IMR-90 (cell line): ENCODE results near the gene TRNAU1AP. TPM values are rescaled to one million over a fixed set of nuclear protein-coding genes. Genes with fewer than 3 reads are reported as not detected.

Source experiments
- ATAC-seq: fragments of 200-7000 bp; cut with Tn5 transposase; 2 replicates; pipeline ENCODE4 v1.9.1; 2020; ENCODE audit warnings: low read depth, mild to moderate bottlenecking, moderate library complexity
- BruUV-seq: library from RNA; stranded (reverse); fragments of 400-500 nt; replicated peaks from 2 replicates; lab custom pipeline; 2021; lab: Mats Ljungman, UMichigan
- CTCF ChIA-PET: fragments of 300-600 bp; formaldehyde crosslinking; extraction: SDS; loops from one replicate; lab custom pipeline; 2021; ENCODE audit warnings: antibody characterized with exemption; lab: Yijun Ruan, JAX
- POLR2A ChIA-PET: fragments of 300-600 bp; sonication (Branson Sonifier 250); formaldehyde crosslinking; loops from one replicate; lab custom pipeline; 2022; ENCODE audit warnings: antibody characterized with exemption; ENCODE audit not compliant: unreplicated experiment; lab: Charles Lee
- DNase-seq: peaks from one replicate; pipeline ENCODE4 v3.0.0; 2013
- H2AFZ ChIP-seq: replicated peaks from 2 replicates; pipeline ENCODE3; 2013; ENCODE audit warnings: low read length, mild to moderate bottlenecking; ENCODE audit not compliant: poor library complexity
- H2AK5ac ChIP-seq: 2 replicates; pipeline ENCODE4 v1.6.1; 2013; ENCODE audit warnings: low read depth, low read length, inconsistent platforms
- H2AK9ac ChIP-seq: replicated peaks from 2 replicates; pipeline ENCODE3; 2013; ENCODE audit warnings: mild to moderate bottlenecking, low read depth, low read length, moderate library complexity; ENCODE audit not compliant: poor library complexity
- H2BK120ac ChIP-seq: 2 replicates; pipeline ENCODE4 v1.6.1; 2013; ENCODE audit warnings: low read depth, low read length, inconsistent platforms
- H2BK15ac ChIP-seq: 3 replicates; pipeline ENCODE4 v1.6.1; 2013; ENCODE audit warnings: low read depth, low read length, inconsistent platforms
- H2BK20ac ChIP-seq: 2 replicates; pipeline ENCODE4 v1.6.1; 2013; ENCODE audit warnings: low read depth, mild to moderate bottlenecking, inconsistent platforms, low read length, moderate library complexity
- H2BK5ac ChIP-seq: 2 replicates; pipeline ENCODE4 v1.6.1; 2013; ENCODE audit warnings: mild to moderate bottlenecking, low read depth, low read length, inconsistent platforms; ENCODE audit not compliant: poor library complexity, severe bottlenecking
- H3K14ac ChIP-seq: replicated peaks from 2 replicates; pipeline ENCODE4 v1.6.1; 2013; ENCODE audit warnings: low read depth, low read length, inconsistent platforms
- H3K18ac ChIP-seq: 2 replicates; pipeline ENCODE4 v1.6.1; 2013; ENCODE audit warnings: low read depth, low read length, control low read depth
- H3K23ac ChIP-seq: 2 replicates; pipeline ENCODE4 v1.6.1; 2013; ENCODE audit warnings: low read depth, low read length, inconsistent platforms
- H3K27ac ChIP-seq: 2 replicates; pipeline ENCODE4 v1.5.1; 2013; ENCODE audit warnings: mild to moderate bottlenecking, control low read depth, low read length; ENCODE audit not compliant: insufficient read depth
- H3K27me3 ChIP-seq: 2 replicates; pipeline ENCODE4 v1.6.1; 2013; ENCODE audit warnings: low read length; ENCODE audit not compliant: control insufficient read depth, insufficient read depth
- H3K36me3 ChIP-seq: 2 replicates; pipeline ENCODE4 v1.6.1; 2013; ENCODE audit warnings: low read length, mixed read lengths; ENCODE audit not compliant: control insufficient read depth, insufficient read depth
- H3K4ac ChIP-seq: 2 replicates; pipeline ENCODE4 v1.6.1; 2013; ENCODE audit warnings: low read depth, low read length, inconsistent platforms
- H3K4me1 ChIP-seq: 2 replicates; pipeline ENCODE4 v1.6.1; 2013; ENCODE audit warnings: low read length, mixed read lengths; ENCODE audit not compliant: control insufficient read depth, insufficient read depth
- H3K4me2 ChIP-seq: 2 replicates; pipeline ENCODE4 v1.6.1; 2013; ENCODE audit warnings: low read depth, mild to moderate bottlenecking, control low read depth, low read length, moderate library complexity
- H3K4me3 ChIP-seq: 2 replicates; pipeline ENCODE4 v1.5.1; 2013; ENCODE audit warnings: low read depth, mild to moderate bottlenecking, control low read depth, low read length, moderate library complexity; ENCODE audit not compliant: insufficient read depth
- H3K56ac ChIP-seq: 2 replicates; pipeline ENCODE4 v1.6.1; 2013; ENCODE audit warnings: low read length, inconsistent platforms; ENCODE audit not compliant: insufficient read depth; ENCODE audit errors: extremely low read depth
- H3K79me1 ChIP-seq, 2 experiments: 2 replicates each; pipeline ENCODE4 v1.6.1; 2013; ENCODE audit warnings: low read length in 2 of 2, inconsistent platforms in 1 of 2, low read depth in 1 of 2
- H3K9ac ChIP-seq: 2 replicates; pipeline ENCODE4 v1.6.1; 2013; ENCODE audit warnings: low read depth, low read length, control low read depth
- H3K9me1 ChIP-seq: 2 replicates; pipeline ENCODE4 v1.6.1; 2013; ENCODE audit warnings: low read length, inconsistent platforms; ENCODE audit not compliant: insufficient read depth
- H3K9me3 ChIP-seq: 2 replicates; pipeline ENCODE4 v1.6.1; 2013; ENCODE audit warnings: low read length; ENCODE audit not compliant: control insufficient read depth, insufficient read depth
- H4K20me1 ChIP-seq: 2 replicates; pipeline ENCODE4 v1.6.1; 2013; ENCODE audit warnings: low read length, inconsistent platforms; ENCODE audit not compliant: insufficient read depth
- H4K5ac ChIP-seq: 2 replicates; pipeline ENCODE4 v1.6.1; 2013; ENCODE audit warnings: mild to moderate bottlenecking, low read depth, low read length, control low read depth
- H4K8ac ChIP-seq, 2 experiments: 2 replicates each; pipeline ENCODE4 v1.6.1; 2013; ENCODE audit warnings: low read depth in 2 of 2, low read length in 2 of 2, control low read depth in 1 of 2, inconsistent platforms in 1 of 2
- H4K91ac ChIP-seq: 2 replicates; pipeline ENCODE4 v1.6.1; 2013; ENCODE audit warnings: low read depth, low read length, inconsistent platforms; ENCODE audit not compliant: insufficient read depth
- BHLHE40 ChIP-seq: fragments of 150-350 bp; IDR thresholded peaks from 2 replicates; pipeline ENCODE4 v1.6.1; 2016; ENCODE audit warnings: mild to moderate bottlenecking, low read depth, low read length
- CHD1 ChIP-seq: IDR thresholded peaks from 2 replicates; pipeline ENCODE4 v1.6.1; 2012; ENCODE audit warnings: low read depth, low read length, improper control_type of control experiment
- MAFK ChIP-seq: IDR thresholded peaks from 2 replicates; pipeline ENCODE4 v1.6.1; 2012; ENCODE audit warnings: low read depth, low read length, improper control_type of control experiment
- NFE2L2 ChIP-seq: fragments of 150-350 bp; IDR thresholded peaks from 2 replicates; pipeline ENCODE4 v1.6.1; 2016; ENCODE audit warnings: low read depth, mild to moderate bottlenecking, low read length
- POLR2A ChIP-seq: IDR thresholded peaks from 2 replicates; pipeline ENCODE4 v1.6.1; 2012; ENCODE audit warnings: mild to moderate bottlenecking, low read depth, low read length
- RAD21 ChIP-seq: IDR thresholded peaks from 2 replicates; pipeline ENCODE4 v1.6.1; 2012; ENCODE audit warnings: low read length, improper control_type of control experiment
- RCOR1 ChIP-seq: IDR thresholded peaks from 2 replicates; pipeline ENCODE4 v1.6.1; 2012; ENCODE audit warnings: mild to moderate bottlenecking, low read length, improper control_type of control experiment; ENCODE audit not compliant: insufficient replicate concordance
- USF2 ChIP-seq: fragments of 150-350 bp; IDR thresholded peaks from 2 replicates; pipeline ENCODE4 v1.6.1; 2017; ENCODE audit warnings: mild to moderate bottlenecking, antibody characterized with exemption, low read length, low read depth
- WGBS, 2 experiments: methylation state at CpG; one replicate each; pipeline versions ENCODE4 v1.1.5 to v1.1.7; 2013; ENCODE audit warnings: missing lambda C conversion rate in 2 of 2; ENCODE audit not compliant: insufficient read length in 1 of 2; ENCODE audit errors: extremely low coverage in 2 of 2; 5-methylcytosine and 5-hydroxymethylcytosine counted together
- dilution Hi-C: fragments of 300-500 bp; cut with HindIII; formaldehyde crosslinking; loops from one replicate; pipeline ENCODE4 v1.14.3; 2018; ENCODE audit warnings: low sequenced_read_pairs; ENCODE audit not compliant: unreplicated experiment
- in situ Hi-C: fragments of 300-500 bp; cut with MboI; formaldehyde crosslinking; loops from 3 replicates; pipeline ENCODE4 v1.14.3; 2019; ENCODE audit warnings: low sequenced_read_pairs, inconsistent platforms, mixed read lengths
- intact Hi-C: fragments of 100-400 bp; cut with micrococcal nuclease; formaldehyde crosslinking; loops from 2 replicates; pipeline ENCODE4 v1.10.0; 2022
- polyA plus RNA-seq, 3 experiments: library from polyadenylated mRNA; depleted of rRNA; stranded (reverse); fragments of >200 nt; gene quantifications; 2 replicates each; pipeline ENCODE4 v1.2.3, GENCODE V29; 2012; ENCODE audit warnings: low replicate concordance in 1 of 3
- total RNA-seq: library from RNA; depleted of rRNA; stranded (reverse); fragments of >200 nt; gene quantifications from 2 replicates; pipeline ENCODE4 v1.2.3, GENCODE V29; 2012

TRNAU1AP gene
- total and polyA plus RNA-seq, 2 of the 4 experiments (the other 2 are of a cell fraction), result 23.3 to 23.8 TPM

GRCh38 chr1:28565726-28566125, 12.8 kb downstream of the TRNAU1AP start:
- TF ChIP-seq BHLHE40 (no peak), RAD21 (no peak), MAFK (no peak), CHD1 (no peak), POLR2A (no peak), NFE2L2 (no peak), USF2 (no peak), RCOR1 (no peak)
- Histone ChIP-seq H4K5ac (no peak overlapping the region), H3K4me1 (no peaks in the 10 kb centered on the region), H4K8ac (no peak overlapping the region), H3K4ac (no peak overlapping the region), H2BK120ac (no peak overlapping the region), H3K4me3 (no peak overlapping the region), H3K9me1 (no peaks in the 10 kb centered on the region), H3K23ac (no peak overlapping the region), H3K9ac (no peak overlapping the region), H3K36me3 (peaks cover 48% of the 10 kb centered on the region), H3K14ac (no peak overlapping the region), H2AFZ (no peak overlapping the region), H2AK9ac (no peak overlapping the region), H2AK5ac (no peak overlapping the region), H3K9me3 (no peaks in the 10 kb centered on the region), H4K91ac (no peak overlapping the region), H3K4me2 (no peak overlapping the region), H3K27me3 (no peaks in the 10 kb centered on the region), H3K27ac (no peak overlapping the region), H3K18ac (no peak overlapping the region), H4K20me1 (no peaks in the 10 kb centered on the region), H2BK15ac (no peak overlapping the region), H3K56ac (no peak overlapping the region), H3K79me1 (peaks cover 0 to 6% of the 10 kb centered on the region in 2 experiments; a peak in 2 of 4 replicates), H2BK20ac (no peak overlapping the region), H2BK5ac (no peak overlapping the region)
- CTCF ChIA-PET, result no interaction called here
- in situ Hi-C loops (no loop called here), dilution Hi-C loops (no loop called here), intact Hi-C loops (no loop called here)
- POLR2A ChIA-PET, result no interaction called here
- ATAC-seq (no peak), DNase-seq (no peak)
- BruUV-seq, result no TSS peak
- WGBS, 2 experiments, result no CpG with 5 or more reads among the region's 6 CpGs
